Panc1 (cell line): ENCODE results near the gene IL17REL. TPM values are rescaled to one million over a fixed set of nuclear protein-coding genes. Genes with fewer than 3 reads are reported as not detected.

Experiments
- ATAC-seq: fragments of 200-7000 bp; cut with Tn5 transposase; 2 replicates; pipeline ENCODE4 v1.9.1; 2020; ENCODE audit warnings: mild to moderate bottlenecking, moderate library complexity
- BruUV-seq: library from RNA; stranded (reverse); fragments of 400-500 nt; replicated peaks from 2 replicates; lab custom pipeline; 2021; lab: Mats Ljungman, UMichigan
- CTCF ChIA-PET: fragments of 300-600 bp; sonication (Branson Sonifier 250); formaldehyde crosslinking; loops from one replicate; lab custom pipeline; 2022; ENCODE audit warnings: antibody characterized with exemption; lab: Charles Lee
- POLR2A ChIA-PET: fragments of 300-600 bp; sonication (Branson Sonifier 250); formaldehyde crosslinking; loops from one replicate; lab custom pipeline; 2022; ENCODE audit warnings: antibody characterized with exemption; lab: Charles Lee
- DNase-seq: peaks from one replicate; pipeline ENCODE4 v3.0.0-alpha.2; 2010; ENCODE audit warnings: low read depth, low spot score
- H3K27ac ChIP-seq: 2 replicates; pipeline ENCODE4 v1.5.1; 2011; ENCODE audit warnings: mild to moderate bottlenecking, low read length, inconsistent platforms
- H3K27me3 ChIP-seq: fragments of 200-500 bp; sonication (Bioruptor generic); 2 replicates; pipeline ENCODE4 v1.6.0; 2014; ENCODE audit warnings: low read length, inconsistent platforms; ENCODE audit not compliant: control insufficient read depth, insufficient read depth
- H3K36me3 ChIP-seq: fragments of 200-500 bp; sonication (Bioruptor generic); 2 replicates; pipeline ENCODE4 v1.5.1; 2014; ENCODE audit warnings: inconsistent platforms, mild to moderate bottlenecking, low read length, moderate library complexity; ENCODE audit not compliant: control insufficient read depth, insufficient read depth
- H3K4me1 ChIP-seq: 2 replicates; pipeline ENCODE4 v1.5.1; 2011; ENCODE audit warnings: inconsistent platforms, mild to moderate bottlenecking, low read length, moderate library complexity; ENCODE audit not compliant: control insufficient read depth, insufficient read depth
- H3K4me3 ChIP-seq, 2 experiments: 2 replicates each; pipeline ENCODE4 v1.5.1; 2011 to 2012; ENCODE audit warnings: low read depth in 2 of 2, low read length in 2 of 2, mild to moderate bottlenecking in 2 of 2, inconsistent platforms in 1 of 2, moderate library complexity in 1 of 2
- H3K9me3 ChIP-seq: fragments of 200-500 bp; sonication (Bioruptor generic); 2 replicates; pipeline ENCODE4 v1.5.1; 2014; ENCODE audit warnings: low read depth, mild to moderate bottlenecking, inconsistent platforms, low read length, moderate library complexity; ENCODE audit not compliant: control insufficient read depth, insufficient read depth
- CTCF ChIP-seq: fragments of 450-650 bp; IDR thresholded peaks from 2 replicates; pipeline ENCODE4 v1.5.1; 2017; ENCODE audit warnings: mild to moderate bottlenecking
- POLR2AphosphoS5 ChIP-seq: IDR thresholded peaks from 2 replicates; pipeline ENCODE4 v1.6.1; 2012; ENCODE audit warnings: mild to moderate bottlenecking, low read depth, low read length, moderate library complexity
- REST ChIP-seq, 2 experiments: IDR thresholded peaks; 2 replicates each; pipeline ENCODE4 v1.6.1; 2011 to 2012; ENCODE audit warnings: low read depth in 2 of 2, control low read depth in 1 of 2, low read length in 1 of 2, mild to moderate bottlenecking in 1 of 2, moderate library complexity in 1 of 2; ENCODE audit not compliant: insufficient read depth in 1 of 2
- SIN3A ChIP-seq: IDR thresholded peaks from 2 replicates; pipeline ENCODE4 v1.6.1; 2012; ENCODE audit warnings: low read depth, mild to moderate bottlenecking, low read length, moderate library complexity, borderline replicate concordance; ENCODE audit not compliant: insufficient read depth
- TCF7L2 ChIP-seq: IDR thresholded peaks from 2 replicates; pipeline ENCODE4 v1.6.1; 2011; ENCODE audit warnings: mild to moderate bottlenecking, low read depth, low read length, inconsistent platforms
- in situ Hi-C: cut with HindIII; loops from 2 replicates; pipeline ENCODE4 v1.10.0; 2016; ENCODE audit warnings: low sequenced_read_pairs, low pct_unique_long_range_greater_than_20kb
- intact Hi-C: fragments of 100-400 bp; cut with micrococcal nuclease; formaldehyde crosslinking; loops from one replicate; pipeline ENCODE4 v1.10.0; 2022; ENCODE audit not compliant: unreplicated experiment
- total RNA-seq: library from RNA; stranded (reverse); gene quantifications from one replicate; pipeline ENCODE4 v1.2.1, GENCODE V29; 2021; ENCODE audit not compliant: unreplicated experiment

Gene IL17REL
- total RNA-seq, 1 experiment from 2014 or later = 0.82 TPM

- no peak overlapping the region for H3K27ac ChIP-seq
These were observed 1.7 kb downstream of the IL17REL start for GRCh38 chr22:50010676-50011446.

More at GRCh38 chr22:50010676-50011446, 1.7 kb downstream of the IL17REL start:
- ChIA-PET CTCF (no interaction called here), POLR2A (no interaction called here)
- no peak for ATAC-seq
- intact Hi-C loops = no loop called here
- DNase-seq = no peak
- H3K36me3 ChIP-seq = no peaks in the 10 kb centered on the region
- no peak for TF ChIP-seq TCF7L2
- no peak for TF ChIP-seq SIN3A
- no peak for TF ChIP-seq REST (IDR thresholded peaks at IDR 0.05; ENCODE audit: insufficient read depth in 1 of 2, low read depth in 2 of 2, low read length in 1 of 2)
- no peak for TF ChIP-seq POLR2AphosphoS5
- no peak for TF ChIP-seq CTCF
- no peaks in the 10 kb centered on the region for H3K9me3 ChIP-seq
- no peaks in the 10 kb centered on the region for H3K27me3 ChIP-seq
- H3K4me3 ChIP-seq = no peak overlapping the region
- in situ Hi-C loops = no loop called here
- peaks cover 36% of the 10 kb centered on the region for H3K4me1 ChIP-seq
- BruUV-seq = no TSS peak
